Stimulated activated CD8-positive, alpha-beta memory T cell treated with anti-CD3 and anti-CD28 coated beads, Interleukin-12 subunit alpha, Interleukin-12 subunit beta, amount 100 ng/mL, for 4 hours (primary cell): Measurements from ENCODE around the gene DNAJC11.
A peak's percentile ranks its signal among the peaks of the same experiment; 100 is the strongest.
"Not testable (repeated sequence)": the region's sequence is repeated elsewhere in the genome, so short reads cannot be mapped to it uniquely, and the experiment has no call there.

ENCODE experiments used
- DNase-seq: peaks from one replicate; pipeline ENCODE4 v3.0.0-alpha.2; 2020; ENCODE audit warnings: low read depth

DNAJC11 gene, protein sequence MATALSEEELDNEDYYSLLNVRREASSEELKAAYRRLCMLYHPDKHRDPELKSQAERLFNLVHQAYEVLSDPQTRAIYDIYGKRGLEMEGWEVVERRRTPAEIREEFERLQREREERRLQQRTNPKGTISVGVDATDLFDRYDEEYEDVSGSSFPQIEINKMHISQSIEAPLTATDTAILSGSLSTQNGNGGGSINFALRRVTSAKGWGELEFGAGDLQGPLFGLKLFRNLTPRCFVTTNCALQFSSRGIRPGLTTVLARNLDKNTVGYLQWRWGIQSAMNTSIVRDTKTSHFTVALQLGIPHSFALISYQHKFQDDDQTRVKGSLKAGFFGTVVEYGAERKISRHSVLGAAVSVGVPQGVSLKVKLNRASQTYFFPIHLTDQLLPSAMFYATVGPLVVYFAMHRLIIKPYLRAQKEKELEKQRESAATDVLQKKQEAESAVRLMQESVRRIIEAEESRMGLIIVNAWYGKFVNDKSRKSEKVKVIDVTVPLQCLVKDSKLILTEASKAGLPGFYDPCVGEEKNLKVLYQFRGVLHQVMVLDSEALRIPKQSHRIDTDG

DNA sequence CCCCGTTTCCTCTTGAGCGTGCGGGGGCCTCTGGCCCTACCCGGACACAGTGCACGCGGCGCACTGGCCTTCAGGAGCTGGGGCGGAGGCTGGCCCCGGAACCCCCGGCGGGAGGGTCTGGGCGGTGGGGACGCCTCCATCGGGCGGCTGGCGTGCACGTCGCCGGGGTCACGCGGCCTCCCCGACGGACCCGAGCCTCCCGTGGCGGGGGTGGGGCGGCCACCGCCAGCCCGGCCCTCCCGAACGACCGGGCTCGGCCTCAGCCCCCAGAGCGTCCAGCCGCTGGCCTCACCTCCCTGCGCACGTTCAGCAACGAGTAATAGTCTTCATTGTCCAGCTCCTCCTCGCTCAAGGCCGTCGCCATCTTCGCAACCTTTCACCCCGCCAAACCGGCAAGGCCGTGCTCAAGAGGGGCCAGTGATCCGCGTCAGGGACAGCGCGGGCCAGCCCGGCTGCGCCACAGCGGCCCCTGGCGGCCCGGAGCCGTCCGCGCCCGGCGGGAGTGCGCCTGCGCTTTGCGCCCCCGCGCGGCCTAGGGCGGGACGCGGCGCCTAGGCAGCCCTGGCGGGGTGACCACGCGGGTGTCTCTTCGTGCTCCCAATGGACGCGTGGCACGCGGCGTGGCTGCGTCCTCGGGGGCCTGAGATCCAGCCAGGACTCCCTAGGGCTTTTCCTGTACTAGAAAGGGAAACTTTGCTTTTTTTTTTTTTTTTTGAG lies at the start of gene DNAJC11:
Gene DNAJC11 (minus strand): TSS at position 380 of the 717 bp plus-strand sequence. CDS start 16 bp downstream, at position 364.
- DNase-seq, result peak; percentile 88

DNA sequence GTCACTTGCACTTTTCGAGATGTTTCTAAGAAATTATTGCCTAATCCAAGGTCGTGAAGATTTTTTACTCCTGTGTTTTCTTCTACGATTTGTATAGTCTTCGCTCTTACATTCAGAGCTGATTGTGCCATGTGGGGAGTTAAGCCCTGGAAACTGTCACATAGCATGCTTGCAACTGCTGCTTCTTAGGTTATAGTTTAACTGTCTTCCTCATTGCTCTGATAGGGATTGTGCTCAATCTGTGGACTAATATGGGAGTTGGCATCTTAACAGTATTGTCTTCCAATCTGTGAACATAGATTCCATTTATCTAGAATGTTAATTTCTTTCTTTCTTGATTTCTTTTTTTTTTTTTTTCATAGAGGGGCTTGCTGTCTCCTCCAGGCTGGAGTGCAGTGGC lies 48.9 kb upstream of the DNAJC11 start:
- no peak for DNase-seq

DNA sequence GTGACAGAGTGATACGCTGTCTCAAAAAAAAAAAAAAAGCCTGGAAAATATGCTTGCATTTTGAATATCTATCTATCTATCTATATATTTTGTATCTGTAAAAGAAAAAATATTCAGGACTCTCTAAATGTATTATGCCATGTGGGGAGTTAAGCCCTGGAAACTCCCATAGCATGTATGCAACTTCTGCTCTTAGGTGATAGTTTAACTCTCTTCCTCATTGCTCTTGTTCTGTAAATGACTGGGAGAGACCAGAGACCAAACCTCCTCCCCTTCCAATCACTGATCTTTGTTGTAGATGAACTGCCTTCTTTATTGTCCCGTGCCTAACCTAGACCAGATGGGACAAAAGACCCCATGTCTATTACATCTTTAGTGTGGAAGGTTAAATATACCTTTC lies 46.1 kb upstream of the DNAJC11 start:
- no peak for DNase-seq

DNA sequence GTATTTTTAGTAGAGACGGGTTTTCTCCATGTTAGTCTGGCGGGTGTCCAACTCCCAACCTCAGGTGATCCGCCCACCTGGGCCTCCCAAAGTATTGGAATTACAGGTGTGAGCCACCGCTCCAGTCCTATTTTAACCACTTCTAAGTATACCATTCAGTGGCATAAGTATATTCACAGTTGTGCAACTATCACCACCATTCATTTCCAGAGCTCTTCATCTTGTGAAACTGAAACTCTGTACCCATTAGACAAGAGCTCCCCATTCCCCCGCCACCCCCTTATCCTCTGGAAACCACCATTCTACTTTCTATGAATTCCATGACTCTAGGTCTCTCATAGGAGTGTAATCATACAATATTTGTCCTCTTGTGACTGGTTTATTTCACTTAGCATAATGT lies 43.5 kb upstream of the DNAJC11 start:
- no peak for DNase-seq

DNA sequence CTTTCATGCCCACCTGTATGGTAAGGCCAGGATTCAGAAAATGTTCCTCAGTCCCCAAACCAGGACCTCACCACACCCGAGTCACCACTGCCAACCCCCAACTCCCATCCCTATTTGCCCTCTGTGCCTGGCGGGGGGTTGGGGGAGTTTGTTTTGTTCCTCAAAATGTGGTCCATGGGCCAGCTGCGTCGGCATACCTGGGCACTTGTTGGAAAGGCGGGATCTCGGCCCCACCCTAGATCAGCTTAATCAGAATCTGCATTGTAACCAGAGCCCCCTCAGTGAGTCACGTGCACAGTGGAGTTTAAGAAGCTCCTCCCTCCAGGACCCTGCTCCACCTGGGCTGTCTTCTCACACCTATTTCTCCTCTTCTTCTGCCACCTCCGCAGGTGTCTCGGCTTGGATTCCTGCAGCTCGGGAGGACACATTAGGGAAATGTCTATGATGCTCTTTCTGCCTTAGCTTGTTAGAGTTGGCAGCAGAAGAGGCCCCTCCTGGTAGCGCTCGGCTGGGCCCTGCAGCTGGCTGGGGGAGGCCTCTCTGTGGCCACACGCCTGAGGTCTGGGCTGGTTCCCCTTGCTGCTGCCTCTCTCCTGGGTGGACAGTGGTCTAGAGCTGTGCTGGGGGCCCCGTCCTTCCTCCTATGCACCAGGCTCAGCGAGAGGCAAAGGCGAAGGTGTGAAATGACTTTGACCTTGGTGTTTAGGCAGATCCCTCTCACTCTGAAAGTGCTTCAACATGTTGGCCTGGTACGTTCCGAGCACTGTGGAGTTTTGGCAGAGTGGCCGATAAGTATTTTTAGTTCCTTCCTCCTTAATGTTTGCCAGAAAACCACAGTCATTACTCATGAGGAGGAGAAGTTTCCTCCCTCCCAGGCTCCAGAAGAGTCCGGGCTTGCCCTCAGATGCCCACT lies 41.8 kb upstream of the DNAJC11 start:
- DNase-seq, result no peak

DNA sequence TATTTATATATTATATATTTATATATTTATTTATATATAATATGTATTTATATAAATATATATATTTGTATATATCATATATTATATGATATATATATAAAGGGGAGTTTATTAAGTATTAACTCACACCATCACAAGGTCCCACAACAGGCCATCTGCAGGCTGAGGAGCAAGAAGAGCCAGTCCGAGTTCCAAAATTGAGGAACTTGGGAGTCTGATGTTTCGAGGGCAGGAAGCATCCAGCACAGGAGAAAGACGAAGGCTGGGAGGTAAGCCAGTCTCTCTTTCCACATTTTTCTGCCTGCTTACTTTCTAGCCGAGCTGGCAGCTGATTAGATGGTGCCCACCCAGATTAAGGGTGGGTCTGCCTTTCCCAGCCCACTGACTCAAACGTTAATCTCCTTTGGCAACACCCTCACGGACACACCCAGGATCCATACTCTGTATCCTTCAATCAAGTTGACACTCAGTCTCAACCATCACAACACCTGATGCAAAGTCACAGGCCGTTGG lies 41.1 kb upstream of the DNAJC11 start:
- not testable (repeated sequence) for DNase-seq

DNA sequence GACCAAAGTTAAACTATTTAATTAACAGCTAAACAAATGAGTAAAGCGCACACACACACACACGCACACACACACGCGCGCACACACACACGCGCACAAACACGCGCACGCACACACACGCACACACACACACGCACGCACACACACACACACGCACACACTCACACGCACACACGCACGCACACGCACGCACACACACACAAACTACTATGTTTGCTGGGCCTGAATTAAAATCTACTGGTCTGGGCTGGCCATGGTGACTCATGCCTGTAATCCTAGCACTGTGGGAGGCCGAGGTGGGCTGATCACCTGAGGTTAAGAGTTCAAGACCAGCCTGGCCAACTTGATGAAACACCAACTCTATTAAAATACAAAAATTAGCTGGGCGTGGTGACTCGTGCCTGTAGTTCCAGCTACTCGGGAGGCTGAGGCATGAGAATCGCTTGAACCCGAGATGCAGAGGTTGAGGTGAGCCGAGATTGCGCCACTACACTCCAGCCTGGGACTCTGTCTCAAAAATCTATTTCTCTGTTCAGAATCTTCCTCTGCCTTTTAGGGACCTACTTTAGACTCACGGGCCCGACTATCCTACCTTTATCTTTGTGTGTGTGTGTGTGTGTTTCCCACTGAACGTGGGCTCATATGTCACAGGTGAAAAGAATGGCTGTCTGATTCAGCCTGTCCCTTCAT lies 37.5 kb upstream of the DNAJC11 start:
- DNase-seq, result no peak

DNA sequence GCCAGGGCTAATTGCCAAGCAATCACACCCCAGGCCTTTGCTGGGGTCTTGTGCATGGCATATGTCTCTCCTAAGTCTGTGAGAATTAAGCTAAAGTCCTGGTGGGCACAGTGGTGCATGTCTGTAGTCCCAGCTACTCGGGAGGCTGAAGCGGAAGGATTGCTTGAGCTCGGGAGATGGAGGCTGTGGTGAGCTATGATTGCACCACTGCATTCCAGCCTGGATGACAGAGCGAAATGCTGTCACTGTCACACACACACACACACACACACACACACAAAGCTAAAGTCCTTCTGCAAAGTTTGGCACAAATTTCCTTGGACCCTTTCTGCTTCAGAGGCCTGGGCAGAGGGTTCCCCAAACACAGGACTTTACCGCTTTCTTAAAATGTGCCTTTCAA lies 31.3 kb upstream of the DNAJC11 start:
- DNase-seq, result no peak

DNA sequence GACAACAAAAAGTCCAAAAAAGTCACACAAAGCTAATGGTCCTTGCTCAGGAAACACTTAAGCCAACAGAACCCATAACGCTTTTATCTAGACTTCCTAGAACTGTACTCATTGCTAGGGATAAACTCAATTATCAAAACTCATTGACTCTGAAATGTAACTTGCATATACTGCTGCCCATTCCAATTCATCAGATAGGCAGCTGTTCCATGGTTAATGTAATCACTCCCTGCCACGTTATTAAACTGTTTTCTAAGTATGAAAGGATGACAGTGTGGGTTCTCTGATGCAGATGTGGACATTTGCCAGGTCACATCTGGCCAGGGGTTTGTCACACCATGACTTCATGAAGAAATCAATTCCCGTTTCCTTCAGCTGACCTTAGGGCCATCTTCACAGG lies 30.3 kb upstream of the DNAJC11 start:
- no peak for DNase-seq

DNA sequence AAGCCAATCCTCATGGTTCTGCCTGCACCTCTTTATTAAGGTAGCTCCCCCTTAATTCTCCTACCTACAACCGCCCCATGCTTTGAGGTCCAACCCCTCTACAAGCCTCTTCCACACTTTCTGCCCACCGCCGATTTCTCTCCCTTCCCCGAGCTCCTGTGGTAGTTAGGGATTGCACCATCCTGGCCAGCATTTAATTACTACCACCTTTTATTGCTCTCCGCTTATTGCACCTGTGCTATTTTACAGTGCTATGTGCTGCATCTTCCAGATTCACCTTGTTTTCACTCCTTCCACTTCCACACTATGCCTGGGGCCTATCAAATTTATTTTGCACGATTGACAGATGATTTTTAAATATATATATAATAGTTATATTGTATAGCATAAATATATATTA lies 29.3 kb upstream of the DNAJC11 start:
- no peak for DNase-seq

DNA sequence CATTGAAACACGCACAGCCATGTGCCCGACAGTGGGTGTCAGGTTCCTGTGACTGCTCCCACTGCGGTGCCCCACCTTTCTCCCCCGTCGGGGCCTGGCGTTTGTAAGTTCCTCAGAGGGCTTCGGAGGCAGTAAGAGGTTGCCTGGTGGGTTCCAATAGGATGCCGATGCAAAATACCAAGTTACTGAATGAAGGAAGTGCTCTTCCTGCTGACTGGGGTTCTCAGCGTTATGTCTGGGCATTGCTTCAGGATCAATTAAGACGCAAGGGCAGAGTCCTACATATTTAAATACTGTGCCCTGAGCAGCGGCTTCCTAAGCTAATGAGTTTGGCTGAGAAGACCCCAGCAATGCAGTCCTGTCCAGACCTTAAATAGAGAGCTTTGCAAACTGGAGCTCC lies 28.9 kb upstream of the DNAJC11 start:
- no peak for DNase-seq

DNA sequence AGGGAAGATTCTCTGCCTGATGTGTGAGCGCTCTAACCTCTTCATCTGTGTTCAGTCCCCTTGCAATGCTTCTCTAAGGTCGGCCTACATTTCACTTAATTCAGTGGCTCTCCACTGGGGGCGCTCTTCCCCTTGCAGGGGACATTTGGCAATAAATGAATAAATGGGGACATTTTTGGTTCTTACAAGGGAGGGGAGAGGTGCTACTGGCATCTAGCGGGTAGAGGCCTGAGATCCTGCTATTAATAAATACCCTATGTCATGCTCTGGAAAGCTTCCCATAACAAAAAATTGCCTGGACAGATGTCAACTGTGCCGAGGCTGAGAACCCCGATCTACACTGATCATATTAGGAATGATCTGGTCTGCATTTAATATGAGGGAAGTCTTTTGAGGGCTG lies 25.9 kb upstream of the DNAJC11 start:
- DNase-seq, result peak; percentile 2

DNA sequence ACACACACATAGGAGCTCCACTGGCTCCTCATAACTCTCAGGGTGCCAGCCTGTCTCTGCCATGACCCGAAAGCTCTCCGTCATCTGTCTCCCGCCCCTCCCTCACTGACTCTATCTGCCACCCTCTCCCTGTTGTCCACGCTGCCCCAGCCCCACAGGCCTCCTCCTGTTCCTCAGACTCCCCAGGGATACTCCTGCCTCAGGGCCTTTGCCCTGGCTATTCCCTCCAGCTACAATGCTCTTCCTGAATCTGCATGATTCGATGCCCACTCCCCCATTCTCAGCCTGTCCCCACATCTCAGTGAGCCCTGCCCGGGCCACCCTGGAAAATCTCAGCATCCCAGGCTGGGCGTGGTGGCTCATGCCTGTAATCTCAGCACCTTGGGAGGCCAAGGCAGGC lies 24.6 kb upstream of the DNAJC11 start:
- no peak for DNase-seq

DNA sequence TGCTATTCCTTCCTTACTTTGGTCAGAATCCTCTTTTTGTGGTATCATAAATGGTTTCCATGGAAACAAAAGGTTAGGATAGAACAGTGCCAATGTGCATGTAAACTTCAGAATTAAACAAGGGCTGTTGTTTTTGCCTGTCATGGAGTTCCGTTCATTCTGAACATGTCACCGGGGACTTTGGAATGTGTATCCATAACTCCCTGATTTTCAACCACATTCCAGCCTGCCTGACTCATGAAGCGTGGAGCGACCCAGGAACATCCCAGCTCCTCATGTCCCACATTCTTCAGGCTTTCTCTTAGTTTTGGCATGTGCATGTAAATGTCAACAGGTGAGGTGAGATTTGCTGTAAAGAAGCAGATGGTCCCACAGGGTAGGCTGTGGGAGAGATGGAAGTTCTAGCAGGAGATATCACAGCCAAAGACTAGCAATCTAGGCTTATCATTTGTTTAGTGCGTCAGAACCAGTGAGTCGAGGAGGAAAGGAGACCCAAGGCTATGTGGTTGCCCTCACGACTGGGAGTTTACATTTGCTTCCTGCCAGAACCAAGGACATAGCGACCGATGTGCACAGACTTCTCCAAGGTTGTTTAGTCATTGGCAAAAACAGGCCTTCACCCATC lies 23.0 kb upstream of the DNAJC11 start:
- DNase-seq, result no peak

DNA sequence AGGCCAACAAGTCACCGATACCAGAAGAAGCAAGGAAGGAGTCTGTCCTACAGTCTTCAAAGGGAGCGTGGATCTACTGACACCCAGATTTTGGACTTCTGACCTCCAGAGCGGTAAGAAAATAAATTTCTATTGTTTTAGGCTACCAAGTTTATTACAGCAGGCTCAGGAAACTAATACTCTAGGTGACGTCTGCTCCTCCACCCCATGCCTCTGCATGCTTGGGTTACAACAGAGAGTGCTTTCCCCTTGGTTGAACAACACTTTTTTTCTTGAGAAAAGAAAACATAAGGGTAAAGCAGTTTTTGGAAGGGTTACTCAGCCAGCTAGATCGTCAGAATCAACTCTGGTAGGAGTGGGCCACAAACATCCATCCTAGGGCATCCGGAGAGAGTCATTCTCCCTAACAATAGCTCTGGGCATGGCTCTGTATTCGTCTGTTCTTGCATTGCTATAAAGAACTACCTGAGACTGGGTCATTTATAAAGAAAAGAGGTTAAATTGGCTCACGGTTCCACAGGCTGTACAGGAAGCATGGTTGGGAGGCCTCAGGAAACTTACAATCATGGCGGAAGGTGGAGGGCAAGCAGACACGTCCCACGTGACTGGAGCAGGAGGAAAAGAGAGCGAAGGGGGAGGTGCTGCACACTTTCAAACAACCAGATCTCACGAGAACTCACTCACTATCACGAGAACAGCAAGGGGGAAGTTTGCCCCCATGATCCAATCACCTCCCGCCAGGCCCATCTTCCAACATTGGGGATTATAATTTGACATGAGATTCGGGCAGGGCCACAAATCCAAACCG lies 22.2 kb upstream of the DNAJC11 start:
- no peak for DNase-seq

DNA sequence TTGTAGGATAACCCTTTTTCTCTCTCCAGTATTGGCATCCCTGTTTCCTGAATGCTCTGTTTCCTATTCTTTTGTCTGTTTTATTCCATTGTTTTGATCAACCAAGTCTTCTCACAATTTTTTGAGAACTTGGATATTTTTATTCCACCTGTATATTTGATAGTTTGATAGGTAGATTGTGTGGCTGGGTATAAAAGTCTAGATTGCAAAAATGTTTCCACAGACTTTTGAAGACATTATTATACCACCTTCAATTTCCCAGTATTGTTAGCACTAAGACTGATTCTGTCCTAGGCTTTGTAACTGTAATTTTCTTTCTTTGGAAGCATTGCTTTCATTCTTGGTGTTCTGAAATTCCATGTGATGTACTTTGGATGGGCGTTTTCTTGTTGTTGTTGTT lies 9.6 kb upstream of the DNAJC11 start:
- DNase-seq, result no peak

DNA sequence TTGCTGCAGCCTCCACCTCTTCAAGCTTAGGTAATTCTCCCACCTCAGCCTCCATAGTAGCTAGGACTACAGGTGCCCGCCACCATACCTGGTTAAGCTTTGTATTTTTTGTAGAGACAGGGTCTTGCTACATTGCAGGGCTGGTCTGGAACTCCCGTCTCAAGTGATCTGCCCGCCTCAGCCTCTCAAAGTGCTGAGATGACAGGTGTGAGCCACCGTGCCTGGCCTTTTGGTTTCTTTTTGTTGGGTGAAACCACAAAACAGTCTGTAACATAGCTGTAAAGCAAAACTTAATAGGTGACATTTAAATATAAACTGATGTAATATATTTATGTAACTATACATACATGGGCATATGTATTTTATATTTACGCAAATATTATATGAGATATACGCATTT lies 3.1 kb upstream of the DNAJC11 start:
- no peak for DNase-seq

DNA sequence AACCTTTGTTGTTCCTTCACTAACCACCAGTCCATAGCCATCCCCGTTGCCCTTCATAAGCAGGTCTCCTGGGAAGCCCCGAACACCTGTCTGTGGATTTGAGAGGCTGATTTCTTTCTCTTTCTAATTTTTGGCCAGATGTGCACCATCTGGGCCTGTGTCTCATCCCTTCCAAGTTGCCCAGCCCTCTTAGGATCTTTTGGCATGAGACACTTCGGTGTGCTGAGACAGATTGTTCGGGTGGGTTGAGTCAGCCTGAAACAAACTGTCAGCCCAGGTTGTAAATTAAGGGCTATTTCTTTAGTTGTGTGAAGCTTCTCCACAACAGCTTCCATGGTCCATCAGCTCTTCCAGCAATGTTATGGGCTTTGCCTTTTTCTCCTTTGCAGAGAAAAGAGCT lies 1.4 kb upstream of the DNAJC11 start:
- DNase-seq, result no peak

DNA sequence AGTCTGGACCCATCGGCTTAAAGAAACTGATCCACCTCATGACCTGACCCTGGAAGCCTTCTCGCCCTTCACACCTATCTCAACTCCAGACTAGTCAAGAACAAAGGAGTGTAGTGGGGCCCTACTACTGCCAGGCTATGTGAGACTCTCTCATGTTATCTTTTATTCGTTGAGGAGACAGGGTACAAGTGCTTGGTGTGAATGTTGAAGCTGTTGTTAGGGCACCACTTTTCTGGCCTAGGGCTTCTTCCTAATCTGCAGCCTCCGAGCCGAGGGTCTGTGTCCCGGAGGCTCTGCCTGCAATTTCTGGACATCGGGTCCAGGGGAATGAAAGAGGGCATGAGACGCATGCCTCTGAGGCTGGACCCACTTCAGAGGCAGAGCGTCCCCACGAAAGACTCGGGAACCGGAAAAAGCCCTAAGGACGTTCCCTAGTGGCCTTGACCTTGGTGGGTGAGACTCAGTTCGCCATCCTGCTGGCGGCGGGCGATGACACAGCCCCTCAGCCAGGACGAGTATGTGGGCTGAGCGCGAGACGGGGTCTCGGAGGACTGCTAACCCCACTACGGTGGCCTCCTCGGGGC lies 671 bp downstream of the DNAJC11 start:
- DNase-seq, result no peak

DNA sequence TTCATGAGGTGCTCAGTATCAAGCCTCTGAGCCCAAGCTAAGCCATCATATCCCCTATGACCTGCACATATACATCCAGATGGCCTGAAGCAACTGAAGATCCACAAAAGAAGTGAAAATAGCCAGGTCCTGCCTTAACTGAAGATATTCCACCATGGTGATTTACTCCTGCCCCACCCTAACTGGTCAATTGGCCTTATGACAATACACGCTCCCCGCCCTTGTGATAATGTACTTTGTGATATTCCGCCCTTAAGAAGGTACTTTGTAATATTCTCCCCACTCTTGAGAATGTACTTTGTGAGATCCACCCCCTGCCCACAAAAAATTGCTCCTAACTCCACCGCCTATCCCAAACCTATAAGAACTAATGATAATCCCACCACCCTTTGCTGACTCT lies 1.7 kb downstream of the DNAJC11 start:
- not testable (repeated sequence) for DNase-seq
